HCT116 (cell line): Measurements from ENCODE around the gene HES1.

Experiments
- CEBPB ChIP-seq: IDR thresholded peaks from 2 replicates; pipeline ENCODE4 v1.6.1; 2012; ENCODE audit warnings: low read depth
- POLR2AphosphoS5 ChIP-seq: IDR thresholded peaks from 2 replicates; pipeline ENCODE4 v1.6.1; 2011; ENCODE audit warnings: mild to moderate bottlenecking, low read depth, low read length, moderate library complexity

GRCh38 chr3:194128202-194128918 is 7.6 kb upstream of the HES1 start:
- no peak for TF ChIP-seq CEBPB
- TF ChIP-seq POLR2AphosphoS5, result no peak
